Endothelial cell (in vitro differentiated cells): ENCODE data around the gene ASIC5. TPM values are rescaled to one million over a fixed set of nuclear protein-coding genes. Genes with fewer than 3 reads are reported as not detected.

ENCODE experiments used
- DNase-seq: peaks from one replicate; pipeline ENCODE4 v3.0.0; 2021; ENCODE audit warnings: low spot score
- H3K27ac Mint-ChIP-seq: one replicate; pipeline ENCODE4 v1.8.0; 2021; ENCODE audit warnings: mixed read lengths, inconsistent platforms; ENCODE audit not compliant: unreplicated experiment
- H3K27me3 Mint-ChIP-seq: one replicate; pipeline ENCODE4 v1.8.0; 2021; ENCODE audit warnings: mild to moderate bottlenecking, moderate library complexity, mixed read lengths, inconsistent platforms; ENCODE audit not compliant: unreplicated experiment
- H3K36me3 Mint-ChIP-seq: one replicate; pipeline ENCODE4 v1.8.0; 2021; ENCODE audit warnings: mild to moderate bottlenecking, low read depth, mixed read lengths, inconsistent platforms; ENCODE audit not compliant: unreplicated experiment
- H3K4me1 Mint-ChIP-seq: one replicate; pipeline ENCODE4 v1.8.0; 2021; ENCODE audit warnings: mild to moderate bottlenecking, mixed read lengths, inconsistent platforms; ENCODE audit not compliant: unreplicated experiment
- H3K4me3 Mint-ChIP-seq: one replicate; pipeline ENCODE4 v1.8.0; 2021; ENCODE audit warnings: mild to moderate bottlenecking, mixed read lengths, inconsistent platforms; ENCODE audit not compliant: unreplicated experiment
- H3K9me3 Mint-ChIP-seq: one replicate; pipeline ENCODE4 v1.8.0; 2021; ENCODE audit warnings: mixed read lengths, inconsistent platforms; ENCODE audit not compliant: unreplicated experiment
- total RNA-seq: library from RNA; stranded (reverse); fragmentation: NEBNext Ultra II Directional; extraction: Animal tissue kit (Norgen Biotek cat#: 25700); gene quantifications from one replicate; pipeline ENCODE4 v1.2.1, GENCODE V29; 2021; ENCODE audit not compliant: unreplicated experiment
- TF ChIP-seq, protein P1 (sequence below): fragments of 200-600 bp; sonication (generic); IDR thresholded peaks from one replicate; pipeline ENCODE4 v1.5.0; 2021; ENCODE audit warnings: antibody characterized with exemption; ENCODE audit not compliant: unreplicated experiment

Gene ASIC5
- total RNA-seq, 1 donor from 2014 or later = not detected

DNA sequence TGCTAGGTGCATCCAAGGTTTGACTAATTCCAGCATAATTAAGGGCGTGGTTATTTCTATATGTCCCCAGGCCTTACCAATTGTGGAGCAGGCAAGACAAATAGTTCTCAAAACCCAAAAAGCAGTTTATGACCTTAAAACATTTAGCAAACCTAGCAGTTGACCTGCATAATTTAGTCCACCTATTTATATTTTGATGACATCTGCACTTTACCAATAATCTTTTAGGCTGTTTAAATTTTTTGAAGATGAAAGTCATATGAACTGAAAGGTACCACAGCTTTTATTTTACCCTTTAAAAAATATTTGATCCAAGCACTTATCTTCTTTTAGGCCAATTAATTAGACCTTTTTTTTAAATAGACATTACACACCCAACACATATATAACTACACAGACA is 9.8 kb upstream of the ASIC5 start:
- Mint-ChIP-seq H3K4me1 (no peaks in the 10 kb centered on the region), H3K9me3 (peaks cover 5% of the 10 kb centered on the region), H3K27me3 (no peaks in the 10 kb centered on the region), H3K27ac (no peak overlapping the region), H3K36me3 (peaks cover 4% of the 10 kb centered on the region), H3K4me3 (no peak overlapping the region)
- TF ChIP-seq, protein P1, sequence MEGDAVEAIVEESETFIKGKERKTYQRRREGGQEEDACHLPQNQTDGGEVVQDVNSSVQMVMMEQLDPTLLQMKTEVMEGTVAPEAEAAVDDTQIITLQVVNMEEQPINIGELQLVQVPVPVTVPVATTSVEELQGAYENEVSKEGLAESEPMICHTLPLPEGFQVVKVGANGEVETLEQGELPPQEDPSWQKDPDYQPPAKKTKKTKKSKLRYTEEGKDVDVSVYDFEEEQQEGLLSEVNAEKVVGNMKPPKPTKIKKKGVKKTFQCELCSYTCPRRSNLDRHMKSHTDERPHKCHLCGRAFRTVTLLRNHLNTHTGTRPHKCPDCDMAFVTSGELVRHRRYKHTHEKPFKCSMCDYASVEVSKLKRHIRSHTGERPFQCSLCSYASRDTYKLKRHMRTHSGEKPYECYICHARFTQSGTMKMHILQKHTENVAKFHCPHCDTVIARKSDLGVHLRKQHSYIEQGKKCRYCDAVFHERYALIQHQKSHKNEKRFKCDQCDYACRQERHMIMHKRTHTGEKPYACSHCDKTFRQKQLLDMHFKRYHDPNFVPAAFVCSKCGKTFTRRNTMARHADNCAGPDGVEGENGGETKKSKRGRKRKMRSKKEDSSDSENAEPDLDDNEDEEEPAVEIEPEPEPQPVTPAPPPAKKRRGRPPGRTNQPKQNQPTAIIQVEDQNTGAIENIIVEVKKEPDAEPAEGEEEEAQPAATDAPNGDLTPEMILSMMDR = no peak
- no peak for DNase-seq

GRCh38 chr4:155855897-155856296 is 10.2 kb downstream of the ASIC5 start:
- no peaks in the 10 kb centered on the region for H3K36me3 Mint-ChIP-seq
- TF ChIP-seq, protein P1 = no peak
- no peaks in the 10 kb centered on the region for H3K4me1 Mint-ChIP-seq
- no peak overlapping the region for H3K27ac Mint-ChIP-seq
- no peak for DNase-seq
- no peaks in the 10 kb centered on the region for H3K27me3 Mint-ChIP-seq
- no peaks in the 10 kb centered on the region for H3K9me3 Mint-ChIP-seq
- H3K4me3 Mint-ChIP-seq = no peak overlapping the region

DNA sequence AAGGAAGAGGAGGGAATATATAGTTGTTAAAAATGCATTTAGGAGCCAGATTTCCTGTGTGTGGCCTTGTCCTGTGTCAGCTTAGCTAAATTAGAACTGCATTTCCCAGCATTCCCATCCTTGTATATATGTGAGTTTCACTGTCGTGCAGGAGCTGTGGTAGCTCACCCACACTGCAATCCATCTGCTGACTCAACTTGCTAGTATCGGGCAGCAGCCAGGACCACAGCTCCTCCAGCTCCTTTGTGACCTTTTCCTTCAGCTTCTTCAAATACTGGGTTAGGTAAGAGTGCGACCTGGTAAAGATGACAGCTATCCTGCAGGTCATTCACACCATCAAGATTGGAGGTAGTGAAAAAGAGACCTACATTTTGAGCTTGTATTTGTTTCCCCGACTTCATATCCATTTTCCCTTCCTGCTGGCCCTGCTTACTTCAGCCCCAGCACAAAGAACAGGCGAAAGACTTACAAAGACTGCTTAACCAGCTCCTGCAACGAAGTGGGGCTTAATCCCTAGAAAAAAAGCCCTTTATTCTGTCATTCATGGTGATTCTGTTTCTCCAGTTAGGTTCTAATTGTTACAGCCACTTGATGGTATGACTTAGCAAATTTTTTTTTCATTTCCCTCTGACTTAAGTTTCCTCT is 11.4 kb downstream of the ASIC5 start:
- no peak overlapping the region for H3K4me3 Mint-ChIP-seq
- no peak for DNase-seq
- TF ChIP-seq, protein P1 = no peak

DNA sequence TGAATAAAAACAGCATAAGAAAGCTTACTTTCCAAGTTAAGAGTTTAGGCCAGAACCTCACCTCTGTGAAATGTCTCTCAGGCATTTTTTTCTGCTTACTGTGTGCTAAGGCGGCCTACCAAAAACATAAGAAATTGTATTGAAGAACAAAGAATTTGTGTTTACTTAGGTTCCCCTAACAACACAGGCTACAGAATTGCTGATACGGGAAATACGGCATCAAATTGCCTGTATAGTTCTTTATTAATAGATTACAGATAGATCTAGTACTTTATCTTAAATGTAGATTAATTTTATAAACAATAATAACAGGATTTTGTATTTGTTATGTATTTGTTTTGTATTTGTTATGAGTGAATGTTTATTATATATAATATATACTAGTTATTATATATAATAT is 12.9 kb downstream of the ASIC5 start:
- no peak overlapping the region for H3K27ac Mint-ChIP-seq
- TF ChIP-seq, protein P1 = no peak
- H3K9me3 Mint-ChIP-seq = no peaks in the 10 kb centered on the region
- no peaks in the 10 kb centered on the region for H3K4me1 Mint-ChIP-seq
- H3K27me3 Mint-ChIP-seq = no peaks in the 10 kb centered on the region
- H3K4me3 Mint-ChIP-seq = no peak overlapping the region
- no peak for DNase-seq
- H3K36me3 Mint-ChIP-seq = peaks cover 4% of the 10 kb centered on the region

More for the DNA sequence above, 11.4 kb downstream of the ASIC5 start:
- no peak overlapping the region for H3K27ac Mint-ChIP-seq
- no peaks in the 10 kb centered on the region for H3K9me3 Mint-ChIP-seq
- peaks cover 2% of the 10 kb centered on the region for H3K36me3 Mint-ChIP-seq
- no peaks in the 10 kb centered on the region for H3K4me1 Mint-ChIP-seq
- no peaks in the 10 kb centered on the region for H3K27me3 Mint-ChIP-seq

DNA sequence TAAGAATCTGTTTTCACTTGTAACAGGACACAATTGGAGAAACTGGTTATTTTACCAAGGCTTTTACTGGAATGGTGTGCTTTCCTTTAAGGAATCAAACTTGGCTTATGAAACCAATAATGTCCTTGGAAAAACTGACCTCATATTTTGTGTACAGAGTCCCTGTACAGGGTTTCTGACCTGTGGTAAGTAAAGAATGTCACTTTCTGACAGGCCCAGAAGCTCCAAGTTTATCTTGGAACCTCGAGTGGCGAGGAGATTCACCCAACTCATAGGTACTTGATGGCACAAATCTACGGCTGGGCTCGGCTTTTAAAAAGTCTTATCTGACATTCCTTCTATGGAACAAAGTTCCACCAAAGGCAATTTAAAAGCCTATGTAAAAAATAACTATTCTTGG is 17.0 kb downstream of the ASIC5 start:
- DNase-seq = no peak
- Mint-ChIP-seq H3K27me3 (no peaks in the 10 kb centered on the region), H3K4me3 (no peak overlapping the region), H3K27ac (no peak overlapping the region), H3K9me3 (no peaks in the 10 kb centered on the region), H3K4me1 (no peaks in the 10 kb centered on the region), H3K36me3 (peaks cover 4% of the 10 kb centered on the region)
- TF ChIP-seq, protein P1 = no peak
